HG03442 (cell line): Measurements from ENCODE around the gene CALML3.

Source experiments
- ATAC-seq: cut with Tn5 transposase; IDR thresholded peaks from one replicate; pipeline ENCODE4 v1.9.1; 2021; ENCODE audit warnings: mild to moderate bottlenecking, moderate library complexity; ENCODE audit not compliant: unreplicated experiment

The CALML3 gene

GRCh38 chr10:5490698-5491464, 33.9 kb upstream of the CALML3 start:
- no peak for ATAC-seq

- no peak for ATAC-seq
These were observed 33.3 kb upstream of the CALML3 start for GRCh38 chr10:5491477-5491876.

- ATAC-seq, result no peak
These were observed 32.4 kb upstream of the CALML3 start for GRCh38 chr10:5492322-5492855.

GRCh38 chr10:5492929-5493576, 31.7 kb upstream of the CALML3 start:
- no peak for ATAC-seq

- no peak for ATAC-seq
These were observed 31.1 kb upstream of the CALML3 start for GRCh38 chr10:5493691-5494090.

GRCh38 chr10:5494611-5495010, 30.1 kb upstream of the CALML3 start:
- ATAC-seq, result no peak

- ATAC-seq, result no peak
These were observed 28.2 kb upstream of the CALML3 start for GRCh38 chr10:5496261-5497250.

GRCh38 chr10:5497289-5497688, 27.5 kb upstream of the CALML3 start:
- ATAC-seq, result no peak

GRCh38 chr10:5497948-5498730, 26.6 kb upstream of the CALML3 start:
- ATAC-seq, result no peak

- no peak for ATAC-seq
These were observed 25.8 kb upstream of the CALML3 start for GRCh38 chr10:5498791-5499492.

- no peak for ATAC-seq
These were observed 25.1 kb upstream of the CALML3 start, which contains the start of gene CALML5 for GRCh38 chr10:5499493-5500140. Gene CALML5 (minus strand): TSS chr10:5499570. CDS start chr10:5499438, 132 bp downstream.

- ATAC-seq, result no peak
These were observed 24.5 kb upstream of the CALML3 start for GRCh38 chr10:5500162-5500670.

- ATAC-seq, result no peak
These were observed 23.9 kb upstream of the CALML3 start for GRCh38 chr10:5500910-5501309.

GRCh38 chr10:5502061-5502521, 22.7 kb upstream of the CALML3 start:
- ATAC-seq, result no peak

GRCh38 chr10:5502571-5503476, 21.9 kb upstream of the CALML3 start:
- ATAC-seq, result no peak

- ATAC-seq, result no peak
These were observed 21.3 kb upstream of the CALML3 start for GRCh38 chr10:5503477-5503835.

GRCh38 chr10:5504146-5505072, 20.4 kb upstream of the CALML3 start:
- ATAC-seq, result no peak
